ENCODE results near the gene CELSR1. TPM values are rescaled to one million over a fixed set of nuclear protein-coding genes. Genes with fewer than 3 reads are reported as not detected.

The CELSR1 gene
- total RNA-seq, 1 experiment from 2014 or later, result 22.6 TPM

DNA sequence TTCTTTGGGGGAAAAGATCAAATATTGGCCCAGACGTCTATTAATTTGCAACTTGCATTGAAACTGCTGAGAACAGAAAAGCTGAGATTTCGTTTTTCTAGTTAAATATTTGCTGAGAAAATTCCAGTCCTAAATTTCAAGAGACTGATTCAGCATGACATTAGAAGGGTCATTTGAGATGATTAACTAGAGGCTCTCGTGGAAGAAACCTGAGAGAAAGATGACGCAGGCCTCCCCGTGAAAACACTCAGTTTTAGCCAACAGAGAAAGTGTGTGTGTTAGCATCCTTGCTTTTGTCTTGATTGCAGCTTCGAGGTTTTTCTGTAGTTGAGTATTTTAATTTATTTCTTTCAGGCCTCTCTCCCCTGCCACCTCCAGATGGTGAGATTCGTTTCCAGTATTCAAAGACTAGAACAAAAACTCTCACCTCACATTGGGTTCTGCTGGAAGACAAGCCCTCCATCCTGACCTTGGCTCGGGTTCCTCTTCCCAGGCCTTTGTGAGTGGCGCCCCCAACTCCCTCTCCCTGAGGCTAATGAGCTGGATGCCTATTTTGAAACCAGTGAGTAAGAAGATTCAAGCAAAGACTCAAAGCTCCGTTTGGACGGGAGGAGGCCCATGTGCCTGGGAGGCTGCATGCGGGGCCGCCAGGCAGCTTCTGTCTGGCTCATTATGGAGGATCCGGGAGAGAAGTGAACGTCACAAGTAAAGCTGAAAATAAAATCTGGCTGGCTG lies 52.4 kb downstream of the CELSR1 start:
- Histone ChIP-seq H3K79me1 (ENCODE audit: insufficient read depth, low read depth, low read length, poor library complexity, severe bottlenecking) (no peaks in the 10 kb centered on the region), H2BK20ac (ENCODE audit: low read depth, low read length, poor library complexity, severe bottlenecking) (no peak overlapping the region), H2BK12ac (ENCODE audit: insufficient read length, low read depth, low read length) (no peak overlapping the region), H2AFZ (ENCODE audit: low read length) (no peak overlapping the region), H3K56ac (ENCODE audit: insufficient read length, low read depth, low read length) (no peak overlapping the region), H2BK15ac (ENCODE audit: low read depth, low read length) (no peak overlapping the region), H4K20me1 (ENCODE audit: control insufficient read depth, insufficient read depth, insufficient read length) (no peaks in the 10 kb centered on the region), H3K14ac (ENCODE audit: insufficient read depth, low read length) (no peak overlapping the region; the same call in 1 of the 2 replicates), H3K9ac (ENCODE audit: extremely low read depth, insufficient read length, low read length) (no peak overlapping the region), H3K27me3 (ENCODE audit: insufficient read depth, low read length) (no peaks in the 10 kb centered on the region), H2AK5ac (ENCODE audit: insufficient read length, low read length) (no peak overlapping the region), H3K79me2 (ENCODE audit: insufficient read depth, low read length) (no peaks in the 10 kb centered on the region), H3K23me2 (ENCODE audit: insufficient read length, low read depth, low read length, poor library complexity, severe bottlenecking) (no peaks in the 10 kb centered on the region), H3T11ph (ENCODE audit: low read length) (no peak overlapping the region), H4K5ac (ENCODE audit: insufficient read length, low read depth, low read length) (no peak overlapping the region), H3K4me2 (ENCODE audit: insufficient read depth, insufficient read length, low read length) (no peak overlapping the region), H3K18ac (ENCODE audit: insufficient read length, low read depth, low read length) (no peak overlapping the region), H2BK5ac (ENCODE audit: insufficient read length, low read length) (no peak overlapping the region), H3K27ac (ENCODE audit: insufficient read length, low read depth, low read length) (no peak overlapping the region), H4K8ac (replicated peaks; ENCODE audit: insufficient read length, low read depth, low read length) (no peak overlapping the region), H3K4ac (ENCODE audit: low read depth, low read length) (no peak overlapping the region), H2BK120ac (ENCODE audit: low read depth, low read length, poor library complexity, severe bottlenecking) (no peak overlapping the region), H3K9me3 (ENCODE audit: control insufficient read depth, low read depth, low read length) (no peaks in the 10 kb centered on the region), H3K23ac (ENCODE audit: insufficient read length, low read depth, low read length) (no peak overlapping the region), H3K4me1 (ENCODE audit: insufficient read depth, low read length) (no peaks in the 10 kb centered on the region), H4K91ac (ENCODE audit: insufficient read length, low read depth, low read length) (no peak overlapping the region)
- H3K4me1 Mint-ChIP-seq, result peaks cover 20 to 30% of the 10 kb centered on the region in 2 experiments
- H3K4me3 Mint-ChIP-seq, result no peak overlapping the region
- peaks cover 0 to 6% of the 10 kb centered on the region in 2 experiments; a peak in 2 of 5 replicates for H3K9me3 Mint-ChIP-seq
- H3K36me3 Mint-ChIP-seq (ENCODE audit: insufficient read depth in 1 of 3, low read depth in 3 of 3), result peaks cover 4 to 14% (median 13%) of the 10 kb centered on the region in 3 experiments; a peak in 5 of 7 replicates
- H3K27ac Mint-ChIP-seq, result peak overlapping the region; percentile 5 to 92 (median 26); a peak in 3 of 7 replicates
- no CpG with 5 or more reads among the region's 15 CpGs for WGBS (ENCODE audit: extremely low coverage, insufficient read length, low lambda C conversion rate)
- H3K27me3 Mint-ChIP-seq (ENCODE audit: low read depth), result no peaks in the 10 kb centered on the region
- TF ChIP-seq, protein P1, sequence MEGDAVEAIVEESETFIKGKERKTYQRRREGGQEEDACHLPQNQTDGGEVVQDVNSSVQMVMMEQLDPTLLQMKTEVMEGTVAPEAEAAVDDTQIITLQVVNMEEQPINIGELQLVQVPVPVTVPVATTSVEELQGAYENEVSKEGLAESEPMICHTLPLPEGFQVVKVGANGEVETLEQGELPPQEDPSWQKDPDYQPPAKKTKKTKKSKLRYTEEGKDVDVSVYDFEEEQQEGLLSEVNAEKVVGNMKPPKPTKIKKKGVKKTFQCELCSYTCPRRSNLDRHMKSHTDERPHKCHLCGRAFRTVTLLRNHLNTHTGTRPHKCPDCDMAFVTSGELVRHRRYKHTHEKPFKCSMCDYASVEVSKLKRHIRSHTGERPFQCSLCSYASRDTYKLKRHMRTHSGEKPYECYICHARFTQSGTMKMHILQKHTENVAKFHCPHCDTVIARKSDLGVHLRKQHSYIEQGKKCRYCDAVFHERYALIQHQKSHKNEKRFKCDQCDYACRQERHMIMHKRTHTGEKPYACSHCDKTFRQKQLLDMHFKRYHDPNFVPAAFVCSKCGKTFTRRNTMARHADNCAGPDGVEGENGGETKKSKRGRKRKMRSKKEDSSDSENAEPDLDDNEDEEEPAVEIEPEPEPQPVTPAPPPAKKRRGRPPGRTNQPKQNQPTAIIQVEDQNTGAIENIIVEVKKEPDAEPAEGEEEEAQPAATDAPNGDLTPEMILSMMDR (conservative IDR thresholded peaks at IDR 0.05), result no peak
- DNase-seq, result no peak

Measured in H9 (cell line).